Endodermal cell (in vitro differentiated cells): ENCODE data around the gene TMEM151A. TPM values are rescaled to one million over a fixed set of nuclear protein-coding genes. Genes with fewer than 3 reads are reported as not detected.
A peak's percentile ranks its signal among the peaks of the same experiment; 100 is the strongest.
"Not testable (repeated sequence)": the region's sequence is repeated elsewhere in the genome, so short reads cannot be mapped to it uniquely, and the experiment has no call there.

ENCODE experiments used
- DNase-seq: peaks from one replicate; pipeline ENCODE4 v3.0.0-alpha.2; 2017
- H3K27ac ChIP-seq: 2 replicates; pipeline ENCODE4 v1.5.1; 2013; ENCODE audit warnings: mild to moderate bottlenecking, low read depth, low read length, moderate library complexity
- H3K27me3 ChIP-seq: 2 replicates; pipeline ENCODE4 v1.6.1; 2013; ENCODE audit warnings: mild to moderate bottlenecking, low read length, moderate library complexity; ENCODE audit not compliant: insufficient read depth, control insufficient read depth, poor library complexity, severe bottlenecking
- H3K36me3 ChIP-seq: 2 replicates; pipeline ENCODE4 v1.7.0; 2013; ENCODE audit warnings: mild to moderate bottlenecking, low read length, moderate library complexity; ENCODE audit not compliant: control insufficient read depth, insufficient read depth
- H3K4me1 ChIP-seq: one replicate; pipeline ENCODE4 v1.7.0; 2013; ENCODE audit warnings: low read length; ENCODE audit not compliant: control insufficient read depth, insufficient read depth
- H3K4me3 ChIP-seq: 2 replicates; pipeline ENCODE4 v1.5.1; 2013; ENCODE audit warnings: mild to moderate bottlenecking, low read length, moderate library complexity
- H3K9ac ChIP-seq: 2 replicates; pipeline ENCODE4 v1.6.1; 2013; ENCODE audit warnings: mild to moderate bottlenecking, low read length, moderate library complexity; ENCODE audit not compliant: poor library complexity, severe bottlenecking; ENCODE audit errors: extremely low read depth
- H3K9me3 ChIP-seq: 2 replicates; pipeline ENCODE4 v1.6.1; 2013; ENCODE audit warnings: mild to moderate bottlenecking, low read length, moderate library complexity; ENCODE audit not compliant: control insufficient read depth
- H3K27ac Mint-ChIP-seq: 2 replicates; pipeline ENCODE4 v1.8.0; 2020; ENCODE audit warnings: mixed read lengths
- H3K27me3 Mint-ChIP-seq: 2 replicates; pipeline ENCODE4 v1.8.0; 2021; ENCODE audit warnings: mild to moderate bottlenecking, mixed read lengths; ENCODE audit not compliant: insufficient read depth
- H3K36me3 Mint-ChIP-seq: 2 replicates; pipeline ENCODE4 v1.8.0; 2020; ENCODE audit warnings: low read depth, mixed read lengths
- H3K4me1 Mint-ChIP-seq: 2 replicates; pipeline ENCODE4 v1.8.0; 2020; ENCODE audit warnings: mixed read lengths
- H3K4me3 Mint-ChIP-seq: 2 replicates; pipeline ENCODE4 v1.8.0; 2020; ENCODE audit warnings: mild to moderate bottlenecking, moderate library complexity, mixed read lengths
- H3K9me3 Mint-ChIP-seq: 2 replicates; pipeline ENCODE4 v1.8.0; 2020; ENCODE audit warnings: mild to moderate bottlenecking, mixed read lengths
- WGBS, 2 experiments: methylation state at CpG; one replicate each; pipeline versions ENCODE4 v1.1.5 to v1.1.7; 2013; ENCODE audit warnings: missing lambda C conversion rate in 2 of 2, mixed read lengths in 1 of 2; ENCODE audit not compliant: insufficient coverage in 1 of 2, insufficient read length in 1 of 2; 5-methylcytosine and 5-hydroxymethylcytosine counted together
- total RNA-seq, 2 donors: library from RNA; stranded (reverse); fragmentation: NEBNext Ultra II Directional in 1 of 2; extraction: Animal tissue kit (Norgen Biotek cat#: 25700) in 1 of 2; gene quantifications; 2 replicates in 1 of 2; 3 replicates in 1 of 2; pipeline ENCODE4 v1.2.1, GENCODE V29; 2021
- TF ChIP-seq, protein P1 (sequence below): fragments of 200-600 bp; sonication (generic); conservative IDR thresholded peaks from 2 replicates; pipeline ENCODE4 v1.5.0; 2021; ENCODE audit warnings: antibody characterized with exemption, mild to moderate bottlenecking

TMEM151A gene
- total RNA-seq, 2 donors from 2014 or later = 0.20 TPM; not detected in 1

- no peak overlapping the region for H3K27ac Mint-ChIP-seq
- H3K9me3 Mint-ChIP-seq = no peaks in the 10 kb centered on the region
- Histone ChIP-seq H3K27ac (no peak overlapping the region), H3K9ac (no peak overlapping the region), H3K4me1 (no peaks in the 10 kb centered on the region), H3K9me3 (no peaks in the 10 kb centered on the region), H3K36me3 (peaks cover 35% of the 10 kb centered on the region), H3K4me3 (no peak overlapping the region), H3K27me3 (peaks cover 14% of the 10 kb centered on the region)
- H3K4me3 Mint-ChIP-seq = no peak overlapping the region
- H3K36me3 Mint-ChIP-seq = peaks cover 34% of the 10 kb centered on the region
- H3K27me3 Mint-ChIP-seq = peaks cover 25% of the 10 kb centered on the region
- no peak for DNase-seq
- H3K4me1 Mint-ChIP-seq = no peaks in the 10 kb centered on the region
- WGBS, 2 experiments = 97 to 98% methylated on average over 11 to 14 of the region's 14 CpGs
- TF ChIP-seq, protein P1, sequence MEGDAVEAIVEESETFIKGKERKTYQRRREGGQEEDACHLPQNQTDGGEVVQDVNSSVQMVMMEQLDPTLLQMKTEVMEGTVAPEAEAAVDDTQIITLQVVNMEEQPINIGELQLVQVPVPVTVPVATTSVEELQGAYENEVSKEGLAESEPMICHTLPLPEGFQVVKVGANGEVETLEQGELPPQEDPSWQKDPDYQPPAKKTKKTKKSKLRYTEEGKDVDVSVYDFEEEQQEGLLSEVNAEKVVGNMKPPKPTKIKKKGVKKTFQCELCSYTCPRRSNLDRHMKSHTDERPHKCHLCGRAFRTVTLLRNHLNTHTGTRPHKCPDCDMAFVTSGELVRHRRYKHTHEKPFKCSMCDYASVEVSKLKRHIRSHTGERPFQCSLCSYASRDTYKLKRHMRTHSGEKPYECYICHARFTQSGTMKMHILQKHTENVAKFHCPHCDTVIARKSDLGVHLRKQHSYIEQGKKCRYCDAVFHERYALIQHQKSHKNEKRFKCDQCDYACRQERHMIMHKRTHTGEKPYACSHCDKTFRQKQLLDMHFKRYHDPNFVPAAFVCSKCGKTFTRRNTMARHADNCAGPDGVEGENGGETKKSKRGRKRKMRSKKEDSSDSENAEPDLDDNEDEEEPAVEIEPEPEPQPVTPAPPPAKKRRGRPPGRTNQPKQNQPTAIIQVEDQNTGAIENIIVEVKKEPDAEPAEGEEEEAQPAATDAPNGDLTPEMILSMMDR = no peak
Observed at GRCh38 chr11:66275984-66276612, 15.6 kb upstream of the TMEM151A start.

DNA sequence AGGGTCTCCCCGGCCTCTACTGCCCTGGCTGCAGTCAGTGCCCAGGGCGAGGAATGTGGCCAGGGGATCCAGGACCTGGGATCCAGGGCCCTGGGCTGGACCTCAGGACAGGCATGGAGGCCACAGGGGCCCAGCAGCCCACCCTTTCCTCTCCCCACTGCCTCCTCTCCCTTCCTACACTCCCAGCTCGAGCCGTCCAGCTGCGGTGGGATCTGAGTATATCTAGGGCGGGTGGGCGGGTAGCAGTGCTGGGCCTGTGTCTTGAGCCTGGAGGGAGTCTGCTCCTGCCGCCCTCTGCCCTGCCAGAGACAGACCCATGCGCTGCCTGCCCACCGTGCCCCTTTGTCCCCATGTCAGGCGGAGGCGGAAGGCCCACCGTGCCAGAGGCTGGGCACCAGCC lies 15.1 kb upstream of the TMEM151A start:
- H3K27ac Mint-ChIP-seq, H3K9me3 Mint-ChIP-seq, H3K4me1 ChIP-seq, H3K4me3 Mint-ChIP-seq, H3K27ac ChIP-seq, H3K4me1 Mint-ChIP-seq, H3K4me3 ChIP-seq, DNase-seq, H3K9me3 ChIP-seq, H3K9ac ChIP-seq: not testable (repeated sequence)
- peaks cover 30% of the 10 kb centered on the region for H3K27me3 Mint-ChIP-seq
- WGBS, 2 experiments = 84% methylated on average over 13 of the region's 13 CpGs; no CpG with 5 or more reads in 1 of the 2 experiments
- peaks cover 33% of the 10 kb centered on the region for H3K36me3 Mint-ChIP-seq
- Histone ChIP-seq H3K27me3 (peaks cover 14% of the 10 kb centered on the region), H3K36me3 (peaks cover 32% of the 10 kb centered on the region)

DNA sequence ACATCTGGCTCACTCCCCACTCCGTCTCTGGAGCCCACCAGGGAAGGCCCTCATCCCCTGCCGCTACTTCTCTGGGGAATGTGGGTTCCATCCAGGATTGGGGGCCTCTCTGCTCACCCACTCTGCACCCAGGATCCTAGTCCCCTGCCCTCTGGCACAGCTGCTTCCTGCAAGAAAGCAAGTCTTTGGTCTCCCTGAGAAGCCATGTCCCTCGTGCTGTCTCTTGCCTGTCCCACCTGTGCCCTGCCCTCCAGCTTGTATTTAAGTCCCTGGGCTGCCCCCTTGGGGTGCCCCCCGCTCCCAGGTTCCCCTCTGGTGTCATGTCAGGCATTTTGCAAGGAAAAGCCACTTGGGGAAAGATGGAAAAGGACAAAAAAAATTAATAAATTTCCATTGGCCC lies 14.6 kb upstream of the TMEM151A start:
- H3K4me1 ChIP-seq, H3K4me3 ChIP-seq, DNase-seq, H3K27ac ChIP-seq, H3K9me3 ChIP-seq, H3K9me3 Mint-ChIP-seq, H3K4me3 Mint-ChIP-seq, H3K9ac ChIP-seq, H3K27ac Mint-ChIP-seq, H3K4me1 Mint-ChIP-seq: not testable (repeated sequence)
- WGBS, 2 experiments = 92 to 100% methylated on average over 3 to 4 of the region's 4 CpGs
- peaks cover 28% of the 10 kb centered on the region for H3K36me3 ChIP-seq
- Mint-ChIP-seq H3K27me3 (peaks cover 30% of the 10 kb centered on the region), H3K36me3 (peaks cover 29% of the 10 kb centered on the region)
- peaks cover 14% of the 10 kb centered on the region for H3K27me3 ChIP-seq

GRCh38 chr11:66277471-66278362 lies 14.0 kb upstream of the TMEM151A start, which contains the start of gene CNIH2:
TSS of gene CNIH2 (plus strand) at chr11:66278175. CDS start at chr11:66278457, 282 bp downstream.
- Mint-ChIP-seq H3K9me3 (no peaks in the 10 kb centered on the region), H3K27ac (no peak within 1 kb of the TSS), H3K4me3 (peak within 1 kb of the TSS; percentile 43), H3K36me3 (peaks cover 22% of the 10 kb centered on the region), H3K27me3 (peaks cover 30% of the 10 kb centered on the region), H3K4me1 (no peaks in the 10 kb centered on the region)
- Histone ChIP-seq H3K9ac (no peak within 1 kb of the TSS), H3K27me3 (peaks cover 14% of the 10 kb centered on the region), H3K27ac (peak within 1 kb of the TSS; percentile 78), H3K9me3 (no peaks in the 10 kb centered on the region), H3K36me3 (peaks cover 21% of the 10 kb centered on the region), H3K4me1 (peaks cover 2% of the 10 kb centered on the region), H3K4me3 (no peak within 1 kb of the TSS)
- WGBS, 2 experiments = 4 to 19% methylated on average over 7 to 84 of the region's 84 CpGs
- TF ChIP-seq, protein P1 = no peak
- DNase-seq = peak; percentile 83
